ENCODE data around the gene GALNT6. TPM values are rescaled to one million over a fixed set of nuclear protein-coding genes. Genes with fewer than 3 reads are reported as not detected.

The GALNT6 gene
- total RNA-seq, 1 experiment from 2014 or later, result 190 TPM

DNA sequence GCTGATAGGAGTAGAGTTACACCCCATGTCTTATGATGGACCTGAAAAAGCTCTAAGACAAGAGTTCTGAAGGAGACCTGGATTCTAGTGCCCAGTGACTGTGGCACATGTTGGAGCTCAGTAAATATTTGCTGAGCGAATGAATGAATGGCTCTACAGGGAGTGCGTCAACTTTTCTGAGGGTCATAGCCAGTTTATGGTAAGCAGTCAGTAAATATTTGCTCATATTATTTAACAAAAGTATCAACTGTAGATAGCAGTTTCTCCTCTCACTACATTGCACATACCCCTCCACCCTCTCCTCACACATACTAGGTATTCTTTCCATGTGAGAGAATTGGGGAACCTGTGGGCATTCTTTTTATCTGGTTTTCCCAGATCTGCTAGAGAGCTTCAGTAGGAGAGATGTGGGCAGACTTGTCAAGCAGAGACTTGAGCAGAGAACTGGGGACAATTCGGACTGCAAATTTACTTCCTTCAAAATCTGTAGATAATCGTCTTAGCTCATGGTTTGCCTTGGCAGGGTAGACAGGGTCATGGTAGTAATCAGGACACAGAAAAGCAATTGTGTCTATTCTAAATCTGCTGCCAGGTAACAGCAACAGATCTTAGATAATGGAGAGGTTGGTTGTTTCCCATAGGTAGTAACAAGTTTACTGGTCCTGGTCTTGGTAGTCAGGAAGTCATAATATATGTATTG is 39.1 kb upstream of the GALNT6 start:
- Histone ChIP-seq H3K4me3 (ENCODE audit: low read depth, low read length) (no peak overlapping the region), H3K9me3 (no peaks in the 10 kb centered on the region), H3K27me3 (replicated peaks; ENCODE audit: control insufficient read depth, insufficient read depth, low read length) (no peaks in the 10 kb centered on the region), H3K4me1 (peaks cover 48% of the 10 kb centered on the region), H3K36me3 (ENCODE audit: control insufficient read depth, insufficient read depth, low read length) (no peaks in the 10 kb centered on the region)
- peaks cover 54% of the 10 kb centered on the region for H3K4me1 Mint-ChIP-seq (ENCODE audit: low read depth, unreplicated experiment)
- ChIA-PET CTCF (interaction anchor here (0.7 to 1.9 kb wide), 11 partner anchors 9 to 233 kb away, joined by 3 to 10 read pairs (median 3); no protein-coding TSS in a partner anchor), POLR2A (interaction anchor here (0.6 to 1.7 kb wide), 4 partner anchors 40 to 1853 kb away, joined by 3 to 8 read pairs (median 4); no protein-coding TSS in a partner anchor)
- TF ChIP-seq, protein P1, sequence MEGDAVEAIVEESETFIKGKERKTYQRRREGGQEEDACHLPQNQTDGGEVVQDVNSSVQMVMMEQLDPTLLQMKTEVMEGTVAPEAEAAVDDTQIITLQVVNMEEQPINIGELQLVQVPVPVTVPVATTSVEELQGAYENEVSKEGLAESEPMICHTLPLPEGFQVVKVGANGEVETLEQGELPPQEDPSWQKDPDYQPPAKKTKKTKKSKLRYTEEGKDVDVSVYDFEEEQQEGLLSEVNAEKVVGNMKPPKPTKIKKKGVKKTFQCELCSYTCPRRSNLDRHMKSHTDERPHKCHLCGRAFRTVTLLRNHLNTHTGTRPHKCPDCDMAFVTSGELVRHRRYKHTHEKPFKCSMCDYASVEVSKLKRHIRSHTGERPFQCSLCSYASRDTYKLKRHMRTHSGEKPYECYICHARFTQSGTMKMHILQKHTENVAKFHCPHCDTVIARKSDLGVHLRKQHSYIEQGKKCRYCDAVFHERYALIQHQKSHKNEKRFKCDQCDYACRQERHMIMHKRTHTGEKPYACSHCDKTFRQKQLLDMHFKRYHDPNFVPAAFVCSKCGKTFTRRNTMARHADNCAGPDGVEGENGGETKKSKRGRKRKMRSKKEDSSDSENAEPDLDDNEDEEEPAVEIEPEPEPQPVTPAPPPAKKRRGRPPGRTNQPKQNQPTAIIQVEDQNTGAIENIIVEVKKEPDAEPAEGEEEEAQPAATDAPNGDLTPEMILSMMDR (IDR thresholded peaks at IDR 0.05; ENCODE audit: insufficient read depth in 1 of 2, low read depth in 1 of 2, low read length in 1 of 2, severe bottlenecking in 1 of 2, unreplicated experiment in 1 of 2), result no peak
- H3K27me3 Mint-ChIP-seq (ENCODE audit: insufficient read depth, unreplicated experiment), result no peaks in the 10 kb centered on the region
- DNase-seq, result peak; percentile 68 to 69
- H3K9me3 Mint-ChIP-seq (ENCODE audit: unreplicated experiment), result peaks cover 8% of the 10 kb centered on the region
- H3K27ac Mint-ChIP-seq (ENCODE audit: unreplicated experiment), result peak overlapping the region; percentile 79
- peaks cover 12% of the 10 kb centered on the region for H3K36me3 Mint-ChIP-seq (ENCODE audit: insufficient read depth, unreplicated experiment)
- no TSS peak for BruUV-seq (replicated peaks)
- intact Hi-C loops (cut with micrococcal nuclease; ENCODE audit: unreplicated experiment), result loop anchor here (1.0 to 2.0 kb wide), 4 partner anchors 16 to 99 kb away; no protein-coding TSS in a partner anchor
- no peak overlapping the region for H3K4me3 Mint-ChIP-seq (ENCODE audit: unreplicated experiment)

DNA sequence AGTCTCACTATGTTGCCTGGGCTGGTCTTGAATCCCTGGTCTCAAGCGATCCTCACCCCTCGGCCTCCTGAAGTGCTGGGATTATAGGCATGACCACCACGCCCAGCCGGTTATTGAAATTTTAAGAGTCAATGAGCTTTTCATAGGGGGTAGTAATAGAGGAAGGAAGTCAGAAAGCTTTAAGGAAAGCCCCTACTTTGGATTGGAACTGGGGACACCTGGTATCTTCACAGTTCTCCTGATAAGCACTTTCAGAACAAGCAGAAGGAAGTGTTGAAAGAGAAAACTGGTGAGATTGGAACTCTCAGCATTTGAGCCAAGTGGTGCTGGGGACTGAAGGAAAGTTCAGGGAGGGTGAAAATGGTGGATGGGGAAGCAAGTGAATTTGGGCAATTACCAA is 38.5 kb upstream of the GALNT6 start:
- Histone ChIP-seq H3K4me1 (peaks cover 48% of the 10 kb centered on the region), H3K36me3 (ENCODE audit: control insufficient read depth, insufficient read depth, low read length) (no peaks in the 10 kb centered on the region), H3K27me3 (replicated peaks; ENCODE audit: control insufficient read depth, insufficient read depth, low read length) (no peaks in the 10 kb centered on the region), H3K9me3 (no peaks in the 10 kb centered on the region), H3K4me3 (ENCODE audit: low read depth, low read length) (no peak overlapping the region)
- intact Hi-C loops (cut with micrococcal nuclease; ENCODE audit: unreplicated experiment), result loop anchor here (1.0 to 2.0 kb wide), 4 partner anchors 17 to 100 kb away; no protein-coding TSS in a partner anchor
- ChIA-PET CTCF (interaction anchor here (0.7 to 1.9 kb wide), 10 partner anchors 9 to 233 kb away, joined by 3 to 10 read pairs (median 3); no protein-coding TSS in a partner anchor), POLR2A (interaction anchor here (0.9 to 1.7 kb wide), 2 partner anchors 40 to 99 kb away, joined by 3 to 8 read pairs; no protein-coding TSS in a partner anchor)
- Mint-ChIP-seq H3K27me3 (ENCODE audit: insufficient read depth, unreplicated experiment) (no peaks in the 10 kb centered on the region), H3K9me3 (ENCODE audit: unreplicated experiment) (peaks cover 8% of the 10 kb centered on the region), H3K27ac (ENCODE audit: unreplicated experiment) (peak overlapping the region; percentile 79), H3K4me1 (ENCODE audit: low read depth, unreplicated experiment) (peaks cover 57% of the 10 kb centered on the region), H3K36me3 (ENCODE audit: insufficient read depth, unreplicated experiment) (peaks cover 19% of the 10 kb centered on the region), H3K4me3 (ENCODE audit: unreplicated experiment) (no peak overlapping the region)
- no TSS peak for BruUV-seq (replicated peaks)
- TF ChIP-seq, protein P1 (IDR thresholded peaks at IDR 0.05; ENCODE audit: insufficient read depth in 1 of 2, low read depth in 1 of 2, low read length in 1 of 2, severe bottlenecking in 1 of 2, unreplicated experiment in 1 of 2), result no peak
- DNase-seq, result no peak

DNA sequence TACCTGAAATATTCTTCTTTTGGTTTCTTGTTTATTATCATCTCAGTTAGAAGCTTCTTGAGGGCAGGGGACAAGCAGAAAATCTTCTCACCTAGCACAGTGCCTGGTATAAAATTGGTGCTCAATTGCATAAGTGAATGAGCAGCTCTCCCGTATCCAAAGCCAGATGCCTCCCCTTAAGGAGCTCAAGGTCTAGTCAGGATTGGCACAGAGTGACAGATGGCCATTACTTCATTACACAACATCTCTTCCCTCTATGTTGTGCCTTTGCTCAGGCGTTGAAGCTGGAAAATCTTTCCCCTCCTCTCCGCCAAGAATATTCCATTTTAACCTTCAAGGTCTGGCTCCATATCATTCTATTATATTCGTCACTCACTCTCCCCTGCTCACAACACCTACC is 37.0 kb upstream of the GALNT6 start:
- Histone ChIP-seq H3K4me3 (ENCODE audit: low read depth, low read length) (no peak overlapping the region), H3K27me3 (replicated peaks; ENCODE audit: control insufficient read depth, insufficient read depth, low read length) (no peaks in the 10 kb centered on the region), H3K36me3 (ENCODE audit: control insufficient read depth, insufficient read depth, low read length) (no peaks in the 10 kb centered on the region), H3K4me1 (peaks cover 44% of the 10 kb centered on the region), H3K9me3 (no peaks in the 10 kb centered on the region)
- no peaks in the 10 kb centered on the region for H3K27me3 Mint-ChIP-seq (ENCODE audit: insufficient read depth, unreplicated experiment)
- H3K4me3 Mint-ChIP-seq (ENCODE audit: unreplicated experiment), result no peak overlapping the region
- peaks cover 57% of the 10 kb centered on the region for H3K4me1 Mint-ChIP-seq (ENCODE audit: low read depth, unreplicated experiment)
- H3K36me3 Mint-ChIP-seq (ENCODE audit: insufficient read depth, unreplicated experiment), result peaks cover 25% of the 10 kb centered on the region
- peak overlapping the region; percentile 25 for H3K27ac Mint-ChIP-seq (ENCODE audit: unreplicated experiment)
- TF ChIP-seq, protein P1 (IDR thresholded peaks at IDR 0.05; ENCODE audit: insufficient read depth in 1 of 2, low read depth in 1 of 2, low read length in 1 of 2, severe bottlenecking in 1 of 2, unreplicated experiment in 1 of 2), result no peak
- ChIA-PET CTCF (no interaction called here), POLR2A (no interaction called here)
- no TSS peak for BruUV-seq (replicated peaks)
- H3K9me3 Mint-ChIP-seq (ENCODE audit: unreplicated experiment), result peaks cover 8% of the 10 kb centered on the region
- DNase-seq, result no peak
- intact Hi-C loops (cut with micrococcal nuclease; ENCODE audit: unreplicated experiment), result no loop called here
